NT2/D1 (cell line): ENCODE data around the gene ZNF146.
A peak's percentile ranks its signal among the peaks of the same experiment; 100 is the strongest.
"Not testable (repeated sequence)": the region's sequence is repeated elsewhere in the genome, so short reads cannot be mapped to it uniquely, and the experiment has no call there.

Experiments used
- DNase-seq: peaks from one replicate; pipeline ENCODE4 v3.0.0-alpha.2; 2011; ENCODE audit warnings: low read depth, low spot score
- H3K27me3 ChIP-seq: 2 replicates; pipeline ENCODE4 v1.6.0; 2011; ENCODE audit warnings: mild to moderate bottlenecking; ENCODE audit not compliant: insufficient read length, insufficient read depth
- H3K36me3 ChIP-seq: 2 replicates; pipeline ENCODE4 v1.6.1; 2011; ENCODE audit warnings: mild to moderate bottlenecking, low read length, mixed read lengths; ENCODE audit not compliant: insufficient read depth, insufficient read length
- H3K4me1 ChIP-seq: 2 replicates; pipeline ENCODE4 v1.5.1; 2011; ENCODE audit not compliant: insufficient read depth, insufficient read length
- H3K4me3 ChIP-seq: 2 replicates; pipeline ENCODE4 v1.5.1; 2011; ENCODE audit warnings: low read depth; ENCODE audit not compliant: insufficient read length
- H3K9ac ChIP-seq: 2 replicates; pipeline ENCODE4 v1.6.0; 2011; ENCODE audit warnings: low read depth; ENCODE audit not compliant: insufficient read length
- H3K9me3 ChIP-seq: 2 replicates; pipeline ENCODE4 v1.5.1; 2011; ENCODE audit warnings: mild to moderate bottlenecking, low read length; ENCODE audit not compliant: insufficient read depth
- SUZ12 ChIP-seq: IDR thresholded peaks from 2 replicates; pipeline ENCODE4 v1.6.1; 2011; ENCODE audit not compliant: insufficient read length, insufficient read depth; ENCODE audit errors: extremely low read depth
- YY1 ChIP-seq: IDR thresholded peaks from 2 replicates; pipeline ENCODE4 v1.6.1; 2011; ENCODE audit not compliant: insufficient read length, insufficient read depth
- ZNF274 ChIP-seq: IDR thresholded peaks from 2 replicates; pipeline ENCODE4 v1.6.1; 2011; ENCODE audit warnings: mild to moderate bottlenecking, low read depth, low read length

The ZNF146 gene

DNA sequence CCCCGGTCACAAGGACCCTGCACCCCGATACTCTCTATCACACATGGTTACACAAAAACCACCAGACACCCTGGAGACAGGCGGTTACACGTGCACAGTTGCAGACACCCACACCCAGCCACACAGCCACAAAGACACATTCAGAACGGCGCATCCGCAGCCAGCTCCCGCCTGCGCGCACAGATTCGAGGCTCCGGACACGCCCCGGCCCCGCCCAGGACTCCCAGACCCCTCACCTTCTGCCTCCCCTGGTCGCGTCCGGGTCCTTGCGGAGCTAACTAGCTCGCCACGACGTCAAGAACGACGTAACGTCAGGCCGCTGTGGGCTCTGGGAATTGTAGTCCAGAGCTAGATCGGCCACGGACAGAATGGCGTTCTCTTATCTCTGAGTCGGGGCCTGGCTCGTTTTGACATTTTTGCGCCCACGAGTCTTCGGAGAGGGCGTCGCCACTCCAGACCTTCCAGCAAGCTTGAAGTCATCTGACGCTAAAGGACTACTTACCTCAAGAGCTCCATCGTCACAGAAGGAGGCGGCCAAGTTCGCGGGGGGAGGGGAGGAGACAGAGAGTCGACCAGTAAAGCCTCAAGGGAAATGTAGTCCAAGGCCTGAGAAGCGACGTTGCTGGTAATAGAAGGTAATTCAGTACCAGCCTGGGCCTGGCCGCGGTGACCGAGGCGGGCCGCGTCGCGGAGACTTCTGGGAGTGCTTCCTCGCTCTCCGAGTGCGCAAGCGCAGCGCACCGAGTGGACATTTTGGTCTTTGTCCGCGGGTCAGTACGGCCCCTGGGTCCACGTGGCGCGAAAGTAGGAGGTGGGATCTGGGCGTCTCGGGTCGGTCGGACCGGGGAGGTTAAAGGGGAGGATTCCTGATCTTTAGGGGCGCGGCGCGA, at the start of gene ZNF146, which contains the start of gene ZNF565:
TSS of gene ZNF146 (plus strand) at position 721 of the 890 bp plus-strand sequence. CDS start 21,335 bp downstream, outside the sequence.
TSS of gene ZNF565 (minus strand) at position 280 of the 890 bp plus-strand sequence. CDS start 12,680 bp downstream, outside the sequence.
- no peak for TF ChIP-seq SUZ12
- no peak for TF ChIP-seq YY1
- no peak for TF ChIP-seq ZNF274
- peak; percentile 94 for DNase-seq
- Histone ChIP-seq H3K27me3 (no peaks in the 10 kb centered on the region), H3K4me3 (peak within 1 kb of the TSS; percentile 98), H3K36me3 (peaks cover 9% of the 10 kb centered on the region), H3K4me1 (peaks cover 2% of the 10 kb centered on the region), H3K9me3 (no peaks in the 10 kb centered on the region), H3K9ac (peak within 1 kb of the TSS; percentile 94)

DNA sequence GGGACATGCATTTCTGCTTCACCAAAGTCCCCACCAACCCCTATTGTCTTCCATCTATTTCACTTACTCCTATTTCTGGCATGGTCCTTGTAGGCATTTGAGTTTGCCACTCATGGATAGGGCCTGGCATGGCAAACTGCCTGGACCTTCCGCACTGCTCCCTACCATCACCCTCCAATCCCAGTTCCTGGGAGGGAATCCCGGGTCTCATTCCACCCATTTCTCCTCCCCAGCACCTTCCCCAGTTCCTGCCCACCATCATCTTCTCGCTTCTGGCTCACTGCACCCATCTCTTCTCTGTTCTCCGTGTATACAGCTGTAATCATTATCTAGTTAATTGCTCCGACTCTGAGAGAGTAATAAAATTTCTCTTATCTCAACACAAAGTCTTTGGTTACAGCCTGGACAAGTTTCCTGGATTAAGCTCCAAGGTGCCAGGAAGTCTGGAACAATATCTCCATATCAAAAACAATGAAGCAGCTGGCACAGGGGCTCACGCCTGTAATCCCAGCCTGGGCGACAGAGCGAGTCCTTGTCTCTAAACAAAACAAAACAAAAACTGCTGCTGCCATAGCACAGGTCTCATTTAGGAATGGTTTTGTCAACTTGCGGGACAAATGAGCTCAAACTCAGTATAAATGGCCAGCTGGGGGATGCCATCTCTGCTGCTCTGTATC, 45.7 kb upstream of the ZNF146 start:
- Histone ChIP-seq H3K9ac (no peak overlapping the region), H3K36me3 (peaks cover 4% of the 10 kb centered on the region), H3K9me3 (no peaks in the 10 kb centered on the region), H3K4me1 (peaks cover 2% of the 10 kb centered on the region), H3K4me3 (no peak overlapping the region), H3K27me3 (no peaks in the 10 kb centered on the region)
- no peak for DNase-seq
- TF ChIP-seq YY1 (no peak), ZNF274 (no peak), SUZ12 (no peak)

DNA sequence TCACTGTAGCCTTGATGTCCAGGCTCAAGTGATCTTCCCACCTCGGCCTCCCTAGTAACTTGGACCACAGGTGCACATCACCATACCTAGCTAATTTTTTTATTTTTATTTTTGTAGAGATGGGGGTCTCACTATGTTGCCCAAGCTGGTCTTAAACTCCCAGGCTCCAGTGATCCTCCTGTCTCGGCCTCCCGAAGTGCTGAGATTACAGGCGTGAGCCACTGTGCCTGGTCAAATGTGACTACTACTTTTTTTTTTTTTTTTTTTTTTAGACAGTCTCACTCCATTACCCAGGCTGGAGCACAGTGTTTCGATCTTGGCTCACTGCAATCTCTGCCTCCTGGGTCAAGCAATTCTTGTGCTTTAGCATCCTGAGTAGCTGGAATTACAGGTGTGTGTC, 42.1 kb upstream of the ZNF146 start:
- no peak for DNase-seq
- peaks cover 2% of the 10 kb centered on the region for H3K4me1 ChIP-seq
- no peaks in the 10 kb centered on the region for H3K9me3 ChIP-seq
- H3K9ac ChIP-seq, result no peak overlapping the region
- H3K27me3 ChIP-seq, result no peaks in the 10 kb centered on the region
- no peak for TF ChIP-seq YY1
- no peak for TF ChIP-seq SUZ12
- no peak for TF ChIP-seq ZNF274
- H3K4me3 ChIP-seq, result no peak overlapping the region
- H3K36me3 ChIP-seq, result no peaks in the 10 kb centered on the region

- not testable (repeated sequence) for H3K9ac ChIP-seq, H3K4me1 ChIP-seq, H3K27me3 ChIP-seq, DNase-seq, H3K9me3 ChIP-seq, H3K36me3 ChIP-seq, H3K4me3 ChIP-seq
Observed at GRCh38 chr19:36173846-36174245, 41.1 kb upstream of the ZNF146 start.

- not testable (repeated sequence) for H3K9me3 ChIP-seq, H3K4me1 ChIP-seq, H3K36me3 ChIP-seq, H3K9ac ChIP-seq, DNase-seq, H3K4me3 ChIP-seq, H3K27me3 ChIP-seq
Observed at GRCh38 chr19:36179077-36179476, 35.8 kb upstream of the ZNF146 start.

DNA sequence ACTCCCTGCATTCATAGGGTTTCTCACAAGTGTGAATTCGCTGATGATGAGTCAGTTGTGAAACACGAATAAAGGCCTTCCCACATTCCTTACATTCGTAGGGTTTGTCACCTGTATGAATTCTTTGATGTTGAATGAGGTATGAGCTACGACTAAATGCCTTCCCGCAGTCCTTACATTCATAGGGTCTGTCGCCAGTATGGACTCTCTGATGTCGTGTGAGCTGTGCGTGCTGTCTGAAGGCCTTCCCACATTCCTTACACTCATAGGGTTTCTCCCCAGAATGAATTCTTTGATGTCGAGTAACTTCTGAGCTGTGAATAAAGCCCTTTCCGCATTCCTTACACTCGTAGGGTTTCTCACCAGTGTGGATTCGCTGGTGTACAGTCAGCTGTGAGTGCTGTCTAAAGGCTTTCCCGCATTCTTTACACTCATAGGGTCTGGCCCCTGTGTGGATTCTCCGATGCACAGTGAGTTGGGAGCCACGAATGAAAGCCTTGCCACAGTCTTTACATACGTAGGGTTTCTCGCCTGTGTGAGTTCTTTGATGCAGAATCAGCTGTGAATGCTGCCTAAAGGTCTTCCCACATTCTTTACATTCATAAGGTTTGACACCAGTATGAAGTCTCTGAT, 32.2 kb upstream of the ZNF146 start:
- no peak for TF ChIP-seq YY1
- TF ChIP-seq ZNF274, result no peak
- TF ChIP-seq SUZ12, result no peak
- no peaks in the 10 kb centered on the region for H3K4me1 ChIP-seq
- peak; percentile 22 for DNase-seq
- no peaks in the 10 kb centered on the region for H3K36me3 ChIP-seq
- no peak overlapping the region for H3K4me3 ChIP-seq
- H3K9ac ChIP-seq, result no peak overlapping the region
- H3K27me3 ChIP-seq, result no peaks in the 10 kb centered on the region
- H3K9me3 ChIP-seq, result no peaks in the 10 kb centered on the region

GRCh38 chr19:36183245-36183628, 31.7 kb upstream of the ZNF146 start:
- H3K36me3 ChIP-seq, result no peaks in the 10 kb centered on the region
- DNase-seq, result no peak
- H3K27me3 ChIP-seq, result no peaks in the 10 kb centered on the region
- no peaks in the 10 kb centered on the region for H3K9me3 ChIP-seq
- H3K4me3 ChIP-seq, result no peak overlapping the region
- no peak overlapping the region for H3K9ac ChIP-seq
- H3K4me1 ChIP-seq, result no peaks in the 10 kb centered on the region
- TF ChIP-seq SUZ12 (no peak), YY1 (no peak), ZNF274 (no peak)

GRCh38 chr19:36186722-36187121, 28.2 kb upstream of the ZNF146 start:
- H3K36me3 ChIP-seq, H3K27me3 ChIP-seq, H3K9me3 ChIP-seq, H3K4me3 ChIP-seq, DNase-seq, H3K4me1 ChIP-seq, H3K9ac ChIP-seq: not testable (repeated sequence)
